IPS-20b (cell line): ENCODE data around the gene SAE1.
A peak's percentile ranks its signal among the peaks of the same experiment; 100 is the strongest.

Experiments
- H3K27ac ChIP-seq: one replicate; pipeline ENCODE4 v1.5.1; 2013; ENCODE audit warnings: low read length
- H3K27me3 ChIP-seq: 2 replicates; pipeline ENCODE4 v1.6.1; 2013; ENCODE audit warnings: mild to moderate bottlenecking, low read length, inconsistent platforms; ENCODE audit not compliant: insufficient read depth
- H3K36me3 ChIP-seq: 2 replicates; pipeline ENCODE4 v1.6.1; 2013; ENCODE audit warnings: low read depth, mild to moderate bottlenecking, inconsistent platforms, low read length, moderate library complexity; ENCODE audit not compliant: insufficient read depth
- H3K4me1 ChIP-seq: 2 replicates; pipeline ENCODE4 v1.6.1; 2013; ENCODE audit warnings: mild to moderate bottlenecking, control low read depth, inconsistent platforms, low read length, moderate library complexity; ENCODE audit not compliant: insufficient read depth
- H3K4me3 ChIP-seq: 2 replicates; pipeline ENCODE4 v1.5.1; 2013; ENCODE audit warnings: mild to moderate bottlenecking, low read length, inconsistent platforms
- H3K9ac ChIP-seq: 2 replicates; pipeline ENCODE4 v1.6.1; 2013; ENCODE audit warnings: low read depth, mild to moderate bottlenecking, inconsistent platforms, low read length, moderate library complexity
- H3K9me3 ChIP-seq: 2 replicates; pipeline ENCODE4 v1.6.1; 2013; ENCODE audit warnings: mild to moderate bottlenecking, low read depth, low read length, inconsistent platforms; ENCODE audit not compliant: insufficient read depth

SAE1 gene

DNA sequence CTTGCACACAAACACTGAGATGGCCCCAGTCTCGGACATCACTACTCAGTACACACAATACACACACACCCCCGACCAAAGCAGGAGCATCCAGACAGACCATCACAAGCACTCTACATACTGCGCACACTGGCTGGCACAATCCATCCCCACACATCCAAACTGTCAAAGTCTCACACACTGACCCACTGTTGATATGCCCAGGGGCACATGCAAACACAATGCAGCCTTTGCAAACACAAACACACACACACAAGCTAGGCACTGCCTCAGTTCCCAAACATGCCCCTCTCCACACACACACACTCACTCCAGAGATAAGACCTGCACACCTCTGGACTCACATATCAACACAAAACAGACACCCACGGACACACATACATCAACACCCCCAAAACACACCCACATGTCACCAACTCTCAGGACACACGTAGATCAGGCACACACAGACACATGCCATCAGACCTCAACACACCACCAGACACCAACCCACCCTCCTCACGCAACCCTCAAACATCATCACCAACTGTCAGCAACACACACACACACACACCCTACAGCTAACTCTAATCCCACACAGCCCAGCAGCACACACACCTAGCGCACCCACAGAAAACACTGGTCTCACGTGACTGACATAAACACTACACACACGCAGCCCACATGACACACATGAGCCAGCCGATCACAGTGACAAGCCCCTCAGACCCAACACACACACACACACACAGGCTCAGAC lies 98.5 kb downstream of the SAE1 start:
- peak overlapping the region; percentile 78; the same call in 1 of the 2 replicates for H3K9ac ChIP-seq
- H3K9me3 ChIP-seq, result no peaks in the 10 kb centered on the region
- peaks cover 12% of the 10 kb centered on the region; the same call in 1 of the 2 replicates for H3K4me1 ChIP-seq
- peak overlapping the region; percentile 60 for H3K27ac ChIP-seq
- peaks cover 14% of the 10 kb centered on the region; the same call in 1 of the 2 replicates for H3K27me3 ChIP-seq
- no peaks in the 10 kb centered on the region for H3K36me3 ChIP-seq
- H3K4me3 ChIP-seq, result peak overlapping the region; percentile 78

DNA sequence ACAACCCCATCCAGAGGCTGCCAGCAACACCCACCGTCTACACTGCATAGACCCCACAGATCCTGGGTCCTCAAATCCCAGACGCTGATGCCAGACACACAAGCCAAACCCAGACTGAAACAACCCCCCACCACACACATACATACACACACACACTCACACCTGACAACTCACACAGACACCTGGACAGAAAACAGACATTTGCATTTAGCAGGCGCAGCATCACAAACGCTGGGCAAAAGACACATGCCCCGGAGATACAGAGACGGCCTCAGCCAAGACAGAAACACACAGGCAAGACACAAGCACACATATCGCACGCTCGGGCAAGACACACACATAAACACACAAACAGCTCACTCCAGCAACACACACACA lies 99.0 kb downstream of the SAE1 start:
- H3K9ac ChIP-seq, result peak overlapping the region; percentile 67; the same call in 1 of the 2 replicates
- no peaks in the 10 kb centered on the region for H3K9me3 ChIP-seq
- peak overlapping the region; percentile 78 for H3K4me3 ChIP-seq
- peaks cover 14% of the 10 kb centered on the region; the same call in 1 of the 2 replicates for H3K27me3 ChIP-seq
- no peaks in the 10 kb centered on the region for H3K36me3 ChIP-seq
- H3K4me1 ChIP-seq, result peaks cover 12% of the 10 kb centered on the region; the same call in 1 of the 2 replicates
- H3K27ac ChIP-seq, result no peak overlapping the region

GRCh38 chr19:47230054-47230920 lies 99.7 kb downstream of the SAE1 start:
- peak overlapping the region; percentile 78 for H3K4me3 ChIP-seq
- no peaks in the 10 kb centered on the region for H3K9me3 ChIP-seq
- H3K27me3 ChIP-seq, result peaks cover 14% of the 10 kb centered on the region; the same call in 1 of the 2 replicates
- no peak overlapping the region for H3K27ac ChIP-seq
- peak overlapping the region; percentile 67; the same call in 1 of the 2 replicates for H3K9ac ChIP-seq
- H3K36me3 ChIP-seq, result no peaks in the 10 kb centered on the region
- H3K4me1 ChIP-seq, result peaks cover 12% of the 10 kb centered on the region; the same call in 1 of the 2 replicates

- H3K9ac ChIP-seq, result peak within 1 kb of the TSS; percentile 67; the same call in 1 of the 2 replicates
- H3K27me3 ChIP-seq, result peaks cover 14% of the 10 kb centered on the region; the same call in 1 of the 2 replicates
- peak within 1 kb of the TSS; percentile 78 for H3K4me3 ChIP-seq
- no peaks in the 10 kb centered on the region for H3K9me3 ChIP-seq
- H3K27ac ChIP-seq, result no peak within 1 kb of the TSS
- no peaks in the 10 kb centered on the region for H3K36me3 ChIP-seq
- H3K4me1 ChIP-seq, result peaks cover 6% of the 10 kb centered on the region; the same call in 1 of the 2 replicates
Observed at GRCh38 chr19:47230921-47231214, 100.2 kb downstream of the SAE1 start, which contains the start of gene BBC3. Gene BBC3 (minus strand): TSS chr19:47231199. CDS start chr19:47228431, 2,768 bp downstream.

- peaks cover 6% of the 10 kb centered on the region; the same call in 1 of the 2 replicates for H3K4me1 ChIP-seq
- H3K27ac ChIP-seq, result no peak overlapping the region
- H3K36me3 ChIP-seq, result no peaks in the 10 kb centered on the region
- H3K27me3 ChIP-seq, result peaks cover 14% of the 10 kb centered on the region; the same call in 1 of the 2 replicates
- peak overlapping the region; percentile 60 for H3K4me3 ChIP-seq
- peak overlapping the region; percentile 33; the same call in 1 of the 2 replicates for H3K9ac ChIP-seq
- H3K9me3 ChIP-seq, result no peaks in the 10 kb centered on the region
Observed at GRCh38 chr19:47231215-47232054, 100.8 kb downstream of the SAE1 start.

DNA sequence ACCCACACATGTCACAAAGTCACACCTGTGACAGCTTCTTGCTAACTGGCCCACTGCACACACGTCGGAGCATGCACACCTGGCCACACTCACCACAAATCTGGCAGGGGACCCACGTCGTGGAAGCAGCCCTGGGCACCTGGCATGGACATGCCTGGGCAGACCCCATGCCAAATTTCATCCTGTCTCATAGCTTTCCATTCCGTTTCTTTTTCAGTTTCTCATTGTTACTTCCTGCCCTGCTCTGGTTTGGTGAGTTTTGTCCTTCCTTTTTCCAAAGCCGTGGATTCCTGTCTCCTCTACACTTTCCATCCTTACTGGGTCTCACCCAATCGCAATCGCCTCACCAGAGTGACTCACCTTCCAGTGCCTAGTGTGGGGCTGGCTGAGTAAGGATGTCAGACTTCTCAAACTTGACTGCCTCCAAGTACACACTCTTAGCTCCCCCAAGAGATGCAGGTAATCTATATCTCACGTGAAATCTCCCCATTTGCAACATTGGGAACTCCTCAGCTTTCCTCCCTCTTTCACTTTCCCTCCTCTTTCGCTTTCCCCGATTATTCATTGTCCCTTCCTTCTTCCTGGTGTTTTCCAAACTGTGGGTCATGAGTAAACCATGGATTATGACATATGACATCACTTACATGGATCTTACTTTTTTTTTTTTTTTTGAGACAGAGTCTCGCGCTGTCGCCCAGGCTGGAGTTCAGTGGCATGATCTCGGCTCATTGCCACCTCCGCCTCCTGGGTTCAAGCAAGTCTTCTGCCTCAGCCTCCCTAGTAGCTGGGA lies 102.0 kb downstream of the SAE1 start:
- Histone ChIP-seq H3K9me3 (no peaks in the 10 kb centered on the region), H3K27ac (no peak overlapping the region), H3K4me3 (no peak overlapping the region), H3K9ac (no peak overlapping the region), H3K4me1 (peaks cover 6% of the 10 kb centered on the region; the same call in 1 of the 2 replicates), H3K27me3 (peaks cover 14% of the 10 kb centered on the region; the same call in 1 of the 2 replicates), H3K36me3 (no peaks in the 10 kb centered on the region)

- Histone ChIP-seq H3K36me3 (no peaks in the 10 kb centered on the region), H3K9ac (no peak overlapping the region), H3K4me3 (no peak overlapping the region), H3K27me3 (peaks cover 24% of the 10 kb centered on the region), H3K4me1 (peaks cover 9% of the 10 kb centered on the region; the same call in 1 of the 2 replicates), H3K27ac (no peak overlapping the region), H3K9me3 (no peaks in the 10 kb centered on the region)
Observed at GRCh38 chr19:47236072-47236675, 105.5 kb downstream of the SAE1 start.

GRCh38 chr19:47239152-47239551 lies 108.5 kb downstream of the SAE1 start:
- peak overlapping the region; percentile 66 for H3K4me3 ChIP-seq
- H3K36me3 ChIP-seq, result no peaks in the 10 kb centered on the region
- peak overlapping the region; percentile 26; the same call in 1 of the 2 replicates for H3K9ac ChIP-seq
- H3K27me3 ChIP-seq, result peaks cover 48% of the 10 kb centered on the region
- peaks cover 6% of the 10 kb centered on the region; the same call in 1 of the 2 replicates for H3K4me1 ChIP-seq
- no peak overlapping the region for H3K27ac ChIP-seq
- no peaks in the 10 kb centered on the region for H3K9me3 ChIP-seq

- no peaks in the 10 kb centered on the region for H3K36me3 ChIP-seq
- H3K4me3 ChIP-seq, result peak overlapping the region; percentile 66; the same call in 1 of the 2 replicates
- no peaks in the 10 kb centered on the region for H3K9me3 ChIP-seq
- peaks cover 6% of the 10 kb centered on the region; the same call in 1 of the 2 replicates for H3K4me1 ChIP-seq
- H3K27me3 ChIP-seq, result peaks cover 48% of the 10 kb centered on the region
- H3K27ac ChIP-seq, result no peak overlapping the region
- H3K9ac ChIP-seq, result no peak overlapping the region
Observed at GRCh38 chr19:47239610-47240296, 109.1 kb downstream of the SAE1 start.

DNA sequence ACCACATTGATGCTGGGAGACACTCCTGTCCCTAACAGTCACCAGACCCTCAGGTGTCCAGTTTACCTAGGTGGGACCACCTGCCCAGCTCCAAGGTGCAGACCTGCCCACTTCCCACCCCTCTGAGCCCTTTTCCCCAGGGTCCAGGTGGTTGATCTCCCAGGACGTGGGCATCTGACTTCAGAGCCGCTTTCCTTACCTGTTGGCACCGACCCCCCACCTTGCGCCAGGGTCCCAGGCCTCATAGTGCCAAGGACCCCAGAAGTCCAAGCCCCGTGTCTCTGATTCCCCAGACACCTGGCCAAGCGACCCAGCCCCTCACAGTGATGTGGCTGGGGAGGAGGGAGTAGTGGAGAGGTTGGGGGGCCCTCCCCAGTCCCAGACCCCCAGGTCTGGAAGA lies 109.9 kb downstream of the SAE1 start:
- Histone ChIP-seq H3K4me1 (peaks cover 6% of the 10 kb centered on the region; the same call in 1 of the 2 replicates), H3K9ac (no peak overlapping the region), H3K4me3 (no peak overlapping the region; the same call in 1 of the 2 replicates), H3K9me3 (no peaks in the 10 kb centered on the region), H3K36me3 (no peaks in the 10 kb centered on the region), H3K27ac (no peak overlapping the region), H3K27me3 (peaks cover 48% of the 10 kb centered on the region)
